ENCODE results near the gene TRIM14.

The TRIM14 gene, protein sequence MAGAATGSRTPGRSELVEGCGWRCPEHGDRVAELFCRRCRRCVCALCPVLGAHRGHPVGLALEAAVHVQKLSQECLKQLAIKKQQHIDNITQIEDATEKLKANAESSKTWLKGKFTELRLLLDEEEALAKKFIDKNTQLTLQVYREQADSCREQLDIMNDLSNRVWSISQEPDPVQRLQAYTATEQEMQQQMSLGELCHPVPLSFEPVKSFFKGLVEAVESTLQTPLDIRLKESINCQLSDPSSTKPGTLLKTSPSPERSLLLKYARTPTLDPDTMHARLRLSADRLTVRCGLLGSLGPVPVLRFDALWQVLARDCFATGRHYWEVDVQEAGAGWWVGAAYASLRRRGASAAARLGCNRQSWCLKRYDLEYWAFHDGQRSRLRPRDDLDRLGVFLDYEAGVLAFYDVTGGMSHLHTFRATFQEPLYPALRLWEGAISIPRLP

DNA sequence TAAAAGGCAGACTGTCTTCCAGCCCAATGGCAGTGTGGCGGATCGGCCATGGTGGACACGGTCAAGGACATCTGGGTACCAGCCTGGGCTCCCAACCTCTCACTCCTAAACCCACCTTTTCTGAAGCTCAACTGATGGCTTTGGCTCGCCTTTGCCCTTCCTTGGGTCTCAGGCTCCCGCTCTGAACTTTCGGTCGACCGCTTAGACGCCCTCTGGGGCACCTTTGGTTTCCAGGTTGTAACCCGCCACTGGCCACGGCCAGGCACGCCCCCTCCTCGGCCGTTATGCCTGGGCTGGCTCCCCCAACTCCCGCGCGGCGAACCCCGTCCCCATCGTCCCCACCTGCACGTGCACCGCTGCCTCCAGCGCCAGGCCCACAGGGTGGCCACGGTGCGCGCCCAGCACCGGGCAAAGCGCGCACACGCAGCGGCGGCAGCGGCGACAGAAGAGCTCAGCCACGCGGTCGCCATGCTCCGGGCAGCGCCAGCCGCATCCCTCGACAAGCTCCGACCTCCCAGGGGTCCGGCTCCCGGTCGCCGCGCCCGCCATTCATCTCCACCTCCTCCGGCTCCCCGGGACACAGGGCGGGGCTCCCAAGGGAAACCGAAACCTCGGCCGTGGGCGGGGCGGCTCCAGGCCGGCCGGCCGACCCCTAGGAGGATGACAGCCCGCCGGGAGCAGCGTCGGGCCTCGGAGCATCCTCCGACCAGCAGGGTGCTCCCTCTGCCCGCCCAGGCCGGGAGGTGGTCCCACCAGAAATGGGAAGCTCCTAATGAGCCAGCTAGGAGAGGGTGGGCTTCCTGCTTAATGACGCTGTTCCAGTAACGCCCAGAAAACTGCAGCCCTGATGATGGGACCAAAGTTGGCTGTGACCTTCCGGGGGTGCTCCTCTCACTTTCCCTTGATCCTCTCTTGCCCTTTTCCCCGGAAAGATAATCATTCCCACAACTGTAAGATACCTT is at the start of gene TRIM14:
TSS of gene TRIM14 (minus strand) at position 583 of the 962 bp plus-strand sequence. CDS start at position 549, 34 bp downstream.
- H3K36me3 ChIP-seq (ENCODE audit: insufficient read depth, low read depth, low read length) = no peaks in the 10 kb centered on the region
- H3K27ac ChIP-seq (ENCODE audit: low read length) = no peak within 1 kb of the TSS
- H3K9me3 ChIP-seq (ENCODE audit: insufficient read depth, low read depth, low read length) = no peaks in the 10 kb centered on the region
- H3K4me3 ChIP-seq (ENCODE audit: low read length) = peak within 1 kb of the TSS; percentile 74
- no peaks in the 10 kb centered on the region for H3K27me3 ChIP-seq (ENCODE audit: insufficient read depth, low read length)
- H3K9ac ChIP-seq (ENCODE audit: low read depth, low read length) = peak within 1 kb of the TSS; percentile 66; the same call in 1 of the 2 replicates
- no peaks in the 10 kb centered on the region for H3K4me1 ChIP-seq (ENCODE audit: insufficient read depth, low read length)

DNA sequence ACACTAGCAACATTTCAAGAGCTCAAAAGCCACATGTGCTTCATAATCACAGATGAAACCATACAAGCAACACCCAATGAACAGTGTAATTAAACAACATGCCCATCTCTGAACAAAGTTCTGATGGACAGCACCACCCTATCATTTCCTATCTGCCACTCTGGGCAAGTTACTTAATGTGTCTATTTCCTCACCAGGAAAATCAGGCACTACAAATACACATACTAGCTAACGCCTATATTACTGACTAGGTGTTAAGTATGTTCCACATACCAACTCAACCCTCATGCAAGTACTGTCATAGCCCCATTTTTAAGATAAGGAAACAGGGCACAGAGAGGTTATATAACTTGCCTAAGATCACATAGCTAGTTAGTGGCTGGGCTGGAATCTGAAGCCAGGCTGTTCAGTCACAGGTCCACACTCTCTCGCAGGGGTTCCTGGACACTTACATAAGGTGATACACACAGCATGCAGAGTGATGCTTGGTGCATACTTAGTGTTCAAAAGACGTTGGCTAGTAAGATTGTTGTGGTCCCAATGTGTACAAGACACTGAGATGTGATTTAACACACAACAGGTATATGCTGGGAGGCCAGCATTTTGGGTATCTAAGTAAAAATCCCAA is 49.2 kb upstream of the TRIM14 start:
- no peak overlapping the region for H3K27ac ChIP-seq (ENCODE audit: low read length)
- no peaks in the 10 kb centered on the region for H3K36me3 ChIP-seq (ENCODE audit: insufficient read depth, low read depth, low read length)
- H3K9ac ChIP-seq (ENCODE audit: low read depth, low read length) = no peak overlapping the region

DNA sequence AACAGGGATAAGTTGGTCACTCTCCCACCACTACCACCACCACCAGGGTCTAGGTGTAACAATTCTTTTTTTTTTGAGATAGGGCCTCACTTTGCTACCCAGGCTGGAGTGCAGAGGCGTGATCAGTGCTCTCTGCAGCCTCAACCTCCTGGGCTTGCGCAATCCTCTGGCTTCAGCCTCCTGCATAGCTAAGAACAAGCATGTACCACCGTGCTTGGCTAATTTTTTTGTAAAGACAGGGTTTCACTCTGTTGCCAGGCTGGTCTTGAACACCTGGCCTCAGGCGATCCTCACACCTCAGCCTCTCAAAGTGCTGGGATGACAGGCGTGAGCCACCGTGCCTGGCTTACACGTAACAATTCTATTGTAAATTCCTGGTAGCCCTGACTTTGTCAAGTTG is 45.9 kb upstream of the TRIM14 start:
- H3K27ac ChIP-seq (ENCODE audit: low read length) = no peak overlapping the region

More for the DNA sequence above, 49.2 kb upstream of the TRIM14 start:
- H3K4me3 ChIP-seq (ENCODE audit: low read length) = no peak overlapping the region
- peaks cover 18% of the 10 kb centered on the region; the same call in 1 of the 2 replicates for H3K4me1 ChIP-seq (ENCODE audit: insufficient read depth, low read length)
- no peaks in the 10 kb centered on the region for H3K9me3 ChIP-seq (ENCODE audit: insufficient read depth, low read depth, low read length)
- H3K27me3 ChIP-seq (ENCODE audit: insufficient read depth, low read length) = no peaks in the 10 kb centered on the region

DNA sequence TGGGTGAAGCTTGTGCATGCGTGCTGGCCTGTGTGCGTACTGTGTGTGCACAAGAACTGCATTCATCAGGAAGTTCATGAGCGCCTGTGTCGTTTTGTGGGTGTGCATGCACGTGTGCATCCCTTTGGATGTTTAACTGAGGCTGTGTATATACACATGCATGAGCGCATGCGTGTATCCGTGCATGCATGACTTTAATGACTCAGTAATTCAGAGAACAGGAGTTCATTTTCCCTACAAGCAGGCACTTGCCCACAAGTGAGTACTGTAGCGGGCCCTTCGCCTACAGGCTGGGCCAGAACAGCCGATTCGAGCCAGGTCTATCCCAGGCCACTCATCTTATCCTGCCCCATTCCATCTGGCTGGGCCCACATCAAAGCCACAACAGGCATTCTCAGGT is 43.6 kb upstream of the TRIM14 start:
- Histone ChIP-seq H3K27me3 (ENCODE audit: insufficient read depth, low read length) (no peaks in the 10 kb centered on the region), H3K9ac (ENCODE audit: low read depth, low read length) (no peak overlapping the region), H3K9me3 (ENCODE audit: insufficient read depth, low read depth, low read length) (no peaks in the 10 kb centered on the region), H3K27ac (ENCODE audit: low read length) (no peak overlapping the region), H3K36me3 (ENCODE audit: insufficient read depth, low read depth, low read length) (no peaks in the 10 kb centered on the region), H3K4me3 (ENCODE audit: low read length) (no peak overlapping the region), H3K4me1 (ENCODE audit: insufficient read depth, low read length) (no peaks in the 10 kb centered on the region; the same call in 1 of the 2 replicates)

More for the DNA sequence above, 45.9 kb upstream of the TRIM14 start:
- H3K4me3 ChIP-seq (ENCODE audit: low read length) = no peak overlapping the region
- H3K36me3 ChIP-seq (ENCODE audit: insufficient read depth, low read depth, low read length) = no peaks in the 10 kb centered on the region
- H3K27me3 ChIP-seq (ENCODE audit: insufficient read depth, low read length) = no peaks in the 10 kb centered on the region
- H3K4me1 ChIP-seq (ENCODE audit: insufficient read depth, low read length) = peaks cover 5% of the 10 kb centered on the region; the same call in 1 of the 2 replicates
- H3K9ac ChIP-seq (ENCODE audit: low read depth, low read length) = no peak overlapping the region
- no peaks in the 10 kb centered on the region for H3K9me3 ChIP-seq (ENCODE audit: insufficient read depth, low read depth, low read length)

DNA sequence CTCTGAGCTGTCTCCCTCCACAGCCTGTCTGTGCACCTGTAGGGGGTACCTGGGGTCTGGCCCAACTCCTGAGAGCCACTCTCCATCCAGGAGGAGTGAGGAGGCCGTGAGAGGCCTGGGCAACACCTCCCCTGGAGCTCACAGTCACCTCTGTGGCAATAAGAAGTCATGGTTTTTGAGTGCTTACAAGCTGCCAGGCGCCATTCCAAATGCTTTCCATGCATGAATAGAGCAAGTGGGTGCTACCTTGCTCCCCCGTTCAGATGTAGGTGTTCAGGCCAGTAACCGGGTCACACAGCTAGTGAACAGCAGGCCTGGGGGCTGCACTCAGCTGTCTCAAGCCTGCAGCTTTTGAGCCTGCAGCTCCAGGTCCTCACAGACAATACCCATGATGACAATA is 42.8 kb upstream of the TRIM14 start:
- H3K27ac ChIP-seq (ENCODE audit: low read length) = no peak overlapping the region
- no peaks in the 10 kb centered on the region for H3K36me3 ChIP-seq (ENCODE audit: insufficient read depth, low read depth, low read length)

DNA sequence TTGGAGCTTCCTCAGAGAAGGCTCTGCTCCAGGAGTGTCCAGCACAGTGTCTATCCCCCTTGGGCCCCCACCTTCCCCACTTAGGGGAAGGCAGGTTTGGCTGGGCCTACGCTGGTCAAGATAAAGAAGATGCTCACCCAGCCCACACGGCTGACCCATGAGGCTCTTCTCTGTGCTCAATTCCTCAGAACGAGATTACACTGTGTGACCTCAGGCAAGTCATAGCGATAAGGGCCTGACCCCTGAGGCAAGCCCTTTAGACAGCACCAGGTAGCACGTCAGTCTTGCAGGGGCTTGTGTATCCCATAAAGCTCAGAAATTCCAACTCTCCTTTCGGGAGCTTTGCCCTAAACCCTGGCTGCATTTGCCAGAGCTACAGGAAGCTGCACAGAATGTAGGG is 40.8 kb upstream of the TRIM14 start:
- Histone ChIP-seq H3K27me3 (ENCODE audit: insufficient read depth, low read length) (no peaks in the 10 kb centered on the region), H3K27ac (ENCODE audit: low read length) (no peak overlapping the region), H3K36me3 (ENCODE audit: insufficient read depth, low read depth, low read length) (peaks cover 3% of the 10 kb centered on the region), H3K9me3 (ENCODE audit: insufficient read depth, low read depth, low read length) (no peaks in the 10 kb centered on the region), H3K4me1 (ENCODE audit: insufficient read depth, low read length) (no peaks in the 10 kb centered on the region), H3K9ac (ENCODE audit: low read depth, low read length) (no peak overlapping the region), H3K4me3 (ENCODE audit: low read length) (no peak overlapping the region)

More for the DNA sequence above, 42.8 kb upstream of the TRIM14 start:
- Histone ChIP-seq H3K4me3 (ENCODE audit: low read length) (no peak overlapping the region), H3K9me3 (ENCODE audit: insufficient read depth, low read depth, low read length) (no peaks in the 10 kb centered on the region), H3K27me3 (ENCODE audit: insufficient read depth, low read length) (no peaks in the 10 kb centered on the region), H3K9ac (ENCODE audit: low read depth, low read length) (no peak overlapping the region), H3K4me1 (ENCODE audit: insufficient read depth, low read length) (no peaks in the 10 kb centered on the region; the same call in 1 of the 2 replicates)

DNA sequence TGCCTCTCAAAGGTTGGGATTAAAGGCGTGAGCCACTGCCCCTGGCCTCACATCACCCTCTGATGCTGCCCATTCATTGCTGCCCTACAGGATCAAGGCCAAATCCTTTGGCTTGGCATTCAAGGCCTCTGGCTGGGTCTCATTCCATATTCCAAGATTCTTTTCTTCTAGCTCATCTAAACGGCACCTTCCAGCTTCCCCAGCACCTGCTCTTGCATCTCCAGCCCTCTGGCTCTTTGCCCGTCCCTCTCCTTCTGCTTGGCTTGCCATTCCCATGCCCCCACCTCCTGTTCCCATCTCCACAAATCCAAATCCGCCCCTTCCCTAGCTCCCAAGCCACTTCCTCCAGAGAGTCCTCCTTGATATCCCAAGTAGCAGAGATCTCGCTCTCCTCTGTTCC is 40.3 kb upstream of the TRIM14 start:
- H3K4me1 ChIP-seq (ENCODE audit: insufficient read depth, low read length) = no peaks in the 10 kb centered on the region
- H3K9ac ChIP-seq (ENCODE audit: low read depth, low read length) = no peak overlapping the region
- no peak overlapping the region for H3K4me3 ChIP-seq (ENCODE audit: low read length)
- H3K36me3 ChIP-seq (ENCODE audit: insufficient read depth, low read depth, low read length) = peaks cover 6% of the 10 kb centered on the region
- no peaks in the 10 kb centered on the region for H3K27me3 ChIP-seq (ENCODE audit: insufficient read depth, low read length)
- no peak overlapping the region for H3K27ac ChIP-seq (ENCODE audit: low read length)
- no peaks in the 10 kb centered on the region for H3K9me3 ChIP-seq (ENCODE audit: insufficient read depth, low read depth, low read length)

DNA sequence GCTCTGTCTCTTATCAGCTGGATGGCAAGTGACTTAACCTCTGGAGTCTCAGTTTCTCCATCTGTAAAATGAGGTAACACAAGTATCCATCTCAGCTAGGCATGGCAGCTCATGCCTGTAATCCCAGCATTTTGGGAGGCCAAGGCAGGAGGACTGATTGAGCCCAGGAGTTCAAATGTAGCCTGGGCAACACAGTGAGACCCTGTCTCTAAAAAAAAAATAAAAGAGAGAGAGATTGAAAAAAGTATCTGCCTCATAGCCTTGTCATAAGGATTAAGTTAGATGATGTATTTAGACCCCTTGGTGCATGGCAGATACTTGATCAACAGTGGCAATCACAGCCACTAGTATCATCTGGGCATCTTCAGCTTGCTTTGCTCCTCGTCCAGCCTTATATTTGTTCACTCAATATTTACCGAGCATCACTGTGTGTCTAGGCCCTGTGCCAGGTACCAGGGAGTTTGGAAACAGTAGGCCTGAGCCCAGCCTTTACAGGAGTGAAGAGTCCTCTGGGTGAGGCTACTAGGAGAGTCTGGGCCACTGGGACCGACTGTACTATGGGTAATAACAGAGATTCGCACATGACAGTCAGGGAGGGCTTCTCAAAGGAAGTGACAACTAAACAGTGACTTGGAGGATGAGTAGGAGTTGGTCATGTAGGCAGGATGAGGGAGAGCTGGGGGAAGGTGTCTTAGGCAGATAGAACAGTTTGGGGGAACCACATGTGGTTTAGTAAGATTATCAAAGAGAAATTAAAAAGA is 39.2 kb upstream of the TRIM14 start:
- Histone ChIP-seq H3K4me1 (ENCODE audit: insufficient read depth, low read length) (no peaks in the 10 kb centered on the region), H3K9me3 (ENCODE audit: insufficient read depth, low read depth, low read length) (no peaks in the 10 kb centered on the region), H3K4me3 (ENCODE audit: low read length) (no peak overlapping the region), H3K27me3 (ENCODE audit: insufficient read depth, low read length) (no peaks in the 10 kb centered on the region), H3K36me3 (ENCODE audit: insufficient read depth, low read depth, low read length) (peaks cover 6% of the 10 kb centered on the region), H3K9ac (ENCODE audit: low read depth, low read length) (no peak overlapping the region), H3K27ac (ENCODE audit: low read length) (no peak overlapping the region)

DNA sequence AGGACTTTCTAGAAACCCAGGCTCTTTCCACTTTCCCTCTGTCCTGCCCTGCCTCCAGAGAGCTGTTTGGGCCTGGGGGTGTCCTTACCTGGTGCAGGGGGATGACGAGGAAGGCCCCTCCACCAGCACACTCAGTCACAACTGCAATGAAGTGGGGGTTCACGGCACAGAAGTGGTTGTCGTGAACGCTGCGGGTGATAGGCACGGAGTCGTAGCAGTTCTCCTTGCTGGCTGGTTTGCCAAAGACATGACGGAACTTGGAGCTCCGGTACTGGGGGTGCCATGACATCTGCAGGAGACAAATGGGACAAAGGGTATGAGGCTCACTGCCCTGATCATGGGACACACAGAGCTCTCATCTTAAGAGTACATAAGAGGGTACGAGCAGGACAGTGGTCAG is 38.4 kb upstream of the TRIM14 start:
- peaks cover 6% of the 10 kb centered on the region for H3K36me3 ChIP-seq (ENCODE audit: insufficient read depth, low read depth, low read length)
- H3K4me1 ChIP-seq (ENCODE audit: insufficient read depth, low read length) = no peaks in the 10 kb centered on the region
- no peaks in the 10 kb centered on the region for H3K27me3 ChIP-seq (ENCODE audit: insufficient read depth, low read length)
- no peak overlapping the region for H3K27ac ChIP-seq (ENCODE audit: low read length)
- H3K9ac ChIP-seq (ENCODE audit: low read depth, low read length) = no peak overlapping the region
- no peaks in the 10 kb centered on the region for H3K9me3 ChIP-seq (ENCODE audit: insufficient read depth, low read depth, low read length)
- no peak overlapping the region for H3K4me3 ChIP-seq (ENCODE audit: low read length)

DNA sequence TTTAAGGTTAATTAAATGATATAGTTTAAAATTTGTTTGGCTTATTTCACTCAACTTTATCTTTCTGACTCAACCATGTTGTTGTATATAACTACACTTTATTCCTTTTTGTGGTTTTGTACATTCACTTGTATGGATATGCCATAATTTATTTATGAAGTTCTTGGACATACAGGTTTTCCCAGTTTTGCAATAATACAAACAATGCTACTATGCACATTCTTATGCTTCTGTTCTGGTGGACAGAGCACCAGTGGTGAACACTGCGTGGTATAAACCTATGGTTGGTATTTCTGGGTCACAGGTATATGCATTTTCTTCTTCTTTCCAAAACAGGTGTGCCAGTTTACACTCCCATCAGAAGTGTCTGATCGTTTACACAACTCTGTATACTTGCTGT is 35.7 kb upstream of the TRIM14 start:
- Histone ChIP-seq H3K9ac (ENCODE audit: low read depth, low read length) (no peak overlapping the region), H3K9me3 (ENCODE audit: insufficient read depth, low read depth, low read length) (no peaks in the 10 kb centered on the region), H3K4me1 (ENCODE audit: insufficient read depth, low read length) (no peaks in the 10 kb centered on the region), H3K4me3 (ENCODE audit: low read length) (no peak overlapping the region), H3K27ac (ENCODE audit: low read length) (no peak overlapping the region), H3K36me3 (ENCODE audit: insufficient read depth, low read depth, low read length) (peaks cover 6% of the 10 kb centered on the region), H3K27me3 (ENCODE audit: insufficient read depth, low read length) (no peaks in the 10 kb centered on the region)

DNA sequence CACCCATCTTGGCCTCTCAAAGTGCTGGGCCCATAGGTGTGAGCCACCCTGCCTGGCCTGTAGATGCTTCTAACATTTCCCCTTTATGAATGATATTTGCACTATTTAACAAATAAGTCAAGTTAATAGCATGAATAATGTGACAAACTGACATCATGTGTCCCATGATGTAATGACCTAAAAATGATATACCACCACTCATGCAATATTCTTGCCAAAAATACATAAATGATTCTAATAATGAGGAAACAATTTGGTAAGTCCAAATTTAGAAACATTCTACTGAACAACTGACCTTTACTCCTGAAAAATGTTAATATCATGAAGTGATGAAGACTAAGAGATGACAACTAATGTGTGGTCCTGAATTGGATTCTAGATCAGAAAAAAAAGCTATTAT is 33.5 kb upstream of the TRIM14 start:
- H3K36me3 ChIP-seq (ENCODE audit: insufficient read depth, low read depth, low read length) = peaks cover 6% of the 10 kb centered on the region
- H3K9ac ChIP-seq (ENCODE audit: low read depth, low read length) = no peak overlapping the region
- H3K27me3 ChIP-seq (ENCODE audit: insufficient read depth, low read length) = no peaks in the 10 kb centered on the region
- H3K4me1 ChIP-seq (ENCODE audit: insufficient read depth, low read length) = no peaks in the 10 kb centered on the region
- no peaks in the 10 kb centered on the region for H3K9me3 ChIP-seq (ENCODE audit: insufficient read depth, low read depth, low read length)
- H3K27ac ChIP-seq (ENCODE audit: low read length) = no peak overlapping the region
- H3K4me3 ChIP-seq (ENCODE audit: low read length) = no peak overlapping the region
